DMS79 treated with DMSO at 0.1 percent for 48 hours (cell line): ENCODE data around the gene MGST3.
"Not testable (repeated sequence)": the region's sequence is repeated elsewhere in the genome, so short reads cannot be mapped to it uniquely, and the experiment has no call there.

Source experiments
- DNase-seq: peaks from one replicate; lab custom pipeline; 2025; lab: John Stamatoyannopoulos, UW

MGST3 gene

GRCh38 chr1:165697881-165698760, 67.1 kb downstream of the MGST3 start, which contains the start of gene ALDH9A1:
Gene ALDH9A1, minus strand, starts transcription at chr1:165698562. Its CDS starts 4 bp downstream, at chr1:165698558.
- DNase-seq: peak; percentile 84

GRCh38 chr1:165698761-165699052, 67.7 kb downstream of the MGST3 start:
- no peak for DNase-seq

GRCh38 chr1:165699577-165699976, 68.5 kb downstream of the MGST3 start:
- DNase-seq: no peak

GRCh38 chr1:165701922-165702321, 70.9 kb downstream of the MGST3 start:
- DNase-seq: not testable (repeated sequence)

GRCh38 chr1:165703648-165704047, 72.6 kb downstream of the MGST3 start:
- DNase-seq: no peak
